Measurements from ENCODE around the gene SLC1A3.

Gene SLC1A3

GRCh38 chr5:36689225-36689624 is 82.8 kb downstream of the SLC1A3 start:
- DNase-seq = no peak

- peak; percentile 83 for DNase-seq
Measured at GRCh38 chr5:36690041-36690961, 83.9 kb downstream of the SLC1A3 start.

GRCh38 chr5:36691226-36691625 is 84.8 kb downstream of the SLC1A3 start:
- no peak for DNase-seq

- DNase-seq = peak; percentile 83
Measured at GRCh38 chr5:36691696-36692371, 85.4 kb downstream of the SLC1A3 start.

- peak; percentile 90 for DNase-seq
Measured at GRCh38 chr5:36692791-36693763, 86.7 kb downstream of the SLC1A3 start.

- no peak for DNase-seq
Measured at GRCh38 chr5:36694351-36694750, 87.9 kb downstream of the SLC1A3 start.

GRCh38 chr5:36696059-36696673 is 89.8 kb downstream of the SLC1A3 start:
- no peak for DNase-seq

- no peak for DNase-seq
Measured at GRCh38 chr5:36698031-36698430, 91.6 kb downstream of the SLC1A3 start.

DNA sequence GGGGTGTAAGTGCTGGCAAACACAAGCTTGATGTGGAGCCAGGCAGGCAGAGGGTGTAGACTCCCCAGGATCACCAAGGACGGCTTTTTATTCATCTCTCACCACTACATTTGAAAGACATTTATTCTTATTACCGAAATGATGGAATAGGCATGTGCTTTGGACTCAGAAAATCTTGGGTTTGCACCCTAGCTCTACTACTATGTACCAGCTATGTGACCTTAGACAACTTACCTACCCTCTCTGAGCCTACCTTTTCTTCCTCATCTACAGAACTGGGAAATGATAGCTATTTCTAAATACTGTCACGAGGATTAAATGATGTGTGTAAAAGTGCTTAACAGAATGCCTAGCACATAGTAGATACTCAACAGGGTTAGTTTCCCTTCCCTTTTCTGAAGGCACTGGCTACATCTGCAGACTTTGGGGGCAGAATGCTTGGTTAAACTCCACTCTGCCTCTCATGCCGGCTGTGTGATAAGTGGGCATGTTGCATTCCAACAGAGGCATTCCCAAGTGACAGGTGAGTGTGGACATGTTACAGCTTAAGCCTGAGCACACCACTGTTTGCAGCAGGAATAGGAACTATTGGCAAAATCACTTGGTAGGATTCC is 94.8 kb downstream of the SLC1A3 start:
- DNase-seq = no peak

DNA sequence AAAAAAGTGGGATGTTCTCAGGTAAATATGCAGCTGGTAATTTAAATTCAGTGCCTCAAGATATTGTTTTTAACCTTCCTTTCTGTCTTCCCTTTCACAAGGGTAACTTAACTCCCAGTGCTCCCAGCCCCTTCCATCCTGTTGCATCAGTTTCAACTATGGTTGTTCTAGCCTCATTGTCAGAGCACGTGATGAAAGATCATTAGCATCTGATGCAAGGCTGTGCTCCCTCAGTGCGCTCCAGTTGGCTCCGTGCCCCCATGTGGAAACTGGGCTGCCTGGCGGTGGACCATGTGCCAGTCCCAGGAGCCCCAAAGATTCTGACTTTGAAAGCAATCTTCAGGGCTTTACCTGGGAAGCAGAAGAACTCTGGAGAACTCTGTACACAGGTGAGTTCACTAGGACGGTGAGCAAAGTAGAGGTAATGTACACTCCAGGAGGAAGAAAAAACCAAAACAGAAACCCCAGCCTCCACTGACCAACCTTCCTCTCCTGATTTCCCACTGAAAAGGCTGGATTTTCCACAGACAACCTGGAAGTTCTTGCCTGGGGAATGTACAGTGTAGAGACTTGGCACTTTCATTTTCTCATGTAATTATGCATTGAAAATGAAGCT is 96.9 kb downstream of the SLC1A3 start:
- DNase-seq = no peak

DNA sequence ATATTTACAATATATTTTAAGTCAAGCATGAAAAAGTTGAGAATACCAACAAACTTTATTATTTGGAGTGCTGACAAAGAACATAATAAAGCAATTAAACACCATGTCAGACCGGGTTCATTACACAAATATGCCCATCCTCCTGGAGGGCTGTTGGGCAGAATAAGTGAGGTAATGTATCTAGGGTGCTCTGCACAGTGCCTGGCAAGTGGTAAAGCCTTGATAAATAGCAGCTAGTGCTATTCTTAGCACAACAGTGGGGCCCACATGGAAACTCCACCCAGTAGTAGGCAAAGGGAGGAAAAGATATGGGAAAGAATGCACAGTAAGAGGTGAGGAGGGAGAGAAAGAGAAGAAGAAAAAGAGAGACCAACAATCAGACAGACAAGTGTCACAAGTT is 97.7 kb downstream of the SLC1A3 start:
- DNase-seq = no peak

- DNase-seq = no peak
Measured at GRCh38 chr5:36705055-36705454, 98.6 kb downstream of the SLC1A3 start.

GRCh38 chr5:36706662-36707061 is 100.3 kb downstream of the SLC1A3 start:
- DNase-seq = no peak

DNA sequence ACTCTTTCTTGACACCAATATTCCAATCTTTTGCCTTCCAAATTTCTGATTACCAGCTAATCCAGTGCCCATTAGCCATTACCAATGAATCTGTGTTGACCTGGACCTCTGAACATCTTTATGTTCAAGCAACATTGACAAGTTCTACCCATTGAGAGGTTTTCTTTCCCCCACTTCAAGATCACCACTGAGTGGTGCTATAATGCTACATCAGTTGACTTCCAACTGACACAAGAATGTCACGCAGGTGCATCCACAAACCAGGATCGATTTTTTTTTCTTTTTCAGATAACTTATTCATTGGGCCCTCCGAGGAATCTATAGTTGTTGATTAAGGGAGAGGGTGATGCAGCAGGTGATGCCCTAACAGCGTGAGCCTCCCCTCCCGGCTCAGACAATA is 102.6 kb downstream of the SLC1A3 start:
- no peak for DNase-seq

DNA sequence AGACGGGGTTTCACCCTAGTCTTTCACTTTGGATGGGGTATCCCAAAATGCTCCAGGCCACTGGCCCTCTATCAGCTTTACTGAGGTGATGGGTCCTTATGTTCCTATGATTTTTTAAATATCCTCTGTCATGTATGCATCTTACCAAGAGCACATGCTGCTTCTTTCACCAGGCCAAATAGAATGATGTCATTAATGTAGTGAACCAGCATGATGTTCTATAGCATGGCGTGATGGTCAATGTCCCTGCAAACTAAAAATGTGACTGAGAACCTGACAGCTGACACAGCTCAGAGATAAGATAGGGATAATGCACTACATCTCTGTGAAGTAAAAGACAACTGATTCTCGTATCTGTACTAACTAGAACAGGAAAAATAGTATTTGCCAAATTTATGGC is 103.6 kb downstream of the SLC1A3 start:
- no peak for DNase-seq

DNA sequence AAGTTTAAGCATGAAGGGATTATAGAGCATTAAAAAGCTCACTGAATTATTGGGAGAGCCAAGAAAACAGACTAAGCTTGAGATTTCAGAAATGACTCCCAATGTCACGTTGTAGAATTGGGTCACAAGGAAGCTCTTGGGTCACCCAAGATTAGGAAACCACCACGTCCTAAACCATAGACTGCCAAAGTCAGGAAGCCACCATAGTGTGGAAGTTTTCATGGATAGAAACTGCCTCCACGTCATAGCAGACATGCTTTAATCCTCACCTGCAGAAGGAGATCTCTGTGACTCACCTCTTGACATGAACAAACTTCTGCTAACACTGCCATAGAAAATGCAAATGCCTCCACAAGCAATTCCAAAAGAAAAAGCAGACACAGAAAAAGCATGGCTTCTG is 106.3 kb downstream of the SLC1A3 start:
- DNase-seq = no peak

DNA sequence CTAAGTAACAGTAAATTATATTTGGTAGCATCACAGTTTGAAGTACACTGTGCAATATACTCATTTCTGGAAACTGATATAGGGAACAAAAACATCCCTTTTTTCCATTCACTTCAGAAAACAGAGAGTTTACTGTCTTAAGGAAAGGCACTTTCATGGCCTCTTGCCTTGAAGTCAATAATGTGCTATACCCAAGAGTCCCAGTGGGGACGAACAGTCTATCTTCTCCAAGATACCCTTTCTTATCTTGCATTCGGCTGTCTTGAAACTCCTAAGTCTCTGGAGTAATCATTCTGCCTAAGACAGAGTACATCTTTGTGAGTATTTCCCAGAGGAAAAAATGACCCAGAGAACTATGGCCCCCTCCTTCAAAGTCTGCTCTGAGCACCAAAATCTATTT is 107.1 kb downstream of the SLC1A3 start:
- no peak for DNase-seq

GRCh38 chr5:36717131-36717695 is 110.8 kb downstream of the SLC1A3 start:
- DNase-seq = no peak

DNA sequence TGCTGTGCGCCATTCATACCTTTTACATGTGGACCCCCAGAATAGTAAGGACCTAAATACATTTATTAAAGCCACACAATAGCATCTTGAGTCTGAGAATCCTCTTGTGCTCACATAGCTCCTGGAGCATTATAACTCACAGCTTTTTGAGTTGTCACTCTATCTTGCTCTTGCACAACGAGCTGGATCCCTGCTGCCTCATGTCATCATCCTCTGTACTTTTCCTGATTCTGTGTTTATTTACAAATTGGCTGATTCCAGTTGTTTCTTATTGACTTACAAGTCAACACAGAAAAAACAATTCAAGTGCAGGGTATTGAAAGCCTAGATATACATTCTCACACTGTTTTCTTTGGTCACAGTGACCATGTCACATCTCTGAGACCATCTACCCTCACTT is 112.9 kb downstream of the SLC1A3 start:
- DNase-seq = no peak

DNA sequence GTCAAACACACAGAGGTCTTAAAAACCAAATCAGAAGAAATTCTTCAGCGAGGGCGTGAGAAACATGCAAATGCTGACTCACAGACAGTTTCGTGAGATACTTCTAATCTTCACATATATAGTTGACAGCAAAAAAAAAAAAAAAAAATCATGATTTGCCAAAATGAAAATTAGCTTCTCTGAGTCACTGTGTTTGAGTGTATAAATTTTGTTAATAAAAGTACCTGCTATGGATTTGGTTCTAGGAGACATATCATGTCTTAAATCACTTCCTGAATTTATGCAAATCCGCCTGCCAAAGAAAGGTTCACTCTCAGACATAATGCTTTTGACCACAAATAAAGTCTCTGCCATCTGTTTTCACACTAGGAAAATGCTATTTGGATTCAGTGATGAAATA is 114.3 kb downstream of the SLC1A3 start:
- no peak for DNase-seq

DNA sequence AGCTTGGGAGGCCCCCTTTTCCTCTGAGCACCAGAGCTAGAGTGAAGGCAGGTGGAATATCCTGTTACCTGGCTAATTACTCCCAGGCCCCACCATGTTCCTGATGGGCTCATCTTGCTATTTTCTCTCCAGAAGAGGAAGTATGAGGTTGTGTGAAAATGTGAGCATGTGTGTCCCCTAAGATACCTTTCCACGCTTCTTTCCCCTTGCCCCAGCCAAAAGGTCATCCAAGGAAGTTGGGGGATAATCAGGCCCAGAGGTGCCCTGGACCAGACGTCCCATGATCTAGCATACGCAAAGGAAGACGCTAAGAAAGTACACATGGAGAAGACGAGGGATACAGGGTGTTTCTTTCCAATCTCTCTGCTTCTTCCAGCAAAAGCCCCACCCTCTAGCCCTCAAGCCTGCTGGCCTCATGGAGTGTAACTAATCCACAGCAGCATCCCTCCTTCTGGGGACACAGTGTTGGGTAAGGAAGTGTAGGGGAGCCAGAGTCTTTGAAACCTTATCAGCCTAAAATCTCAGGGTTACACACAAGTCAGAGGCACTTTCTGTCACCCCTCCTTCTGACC is 115.3 kb downstream of the SLC1A3 start:
- DNase-seq = no peak

Data from left hindlimb (tissue), 1 donor.